NCI-H2029 (cell line): ENCODE results near the gene EXOC6.

Experiments used
- DNase-seq: peaks from one replicate; lab custom pipeline; 2025; lab: John Stamatoyannopoulos, UW

Gene EXOC6

DNA sequence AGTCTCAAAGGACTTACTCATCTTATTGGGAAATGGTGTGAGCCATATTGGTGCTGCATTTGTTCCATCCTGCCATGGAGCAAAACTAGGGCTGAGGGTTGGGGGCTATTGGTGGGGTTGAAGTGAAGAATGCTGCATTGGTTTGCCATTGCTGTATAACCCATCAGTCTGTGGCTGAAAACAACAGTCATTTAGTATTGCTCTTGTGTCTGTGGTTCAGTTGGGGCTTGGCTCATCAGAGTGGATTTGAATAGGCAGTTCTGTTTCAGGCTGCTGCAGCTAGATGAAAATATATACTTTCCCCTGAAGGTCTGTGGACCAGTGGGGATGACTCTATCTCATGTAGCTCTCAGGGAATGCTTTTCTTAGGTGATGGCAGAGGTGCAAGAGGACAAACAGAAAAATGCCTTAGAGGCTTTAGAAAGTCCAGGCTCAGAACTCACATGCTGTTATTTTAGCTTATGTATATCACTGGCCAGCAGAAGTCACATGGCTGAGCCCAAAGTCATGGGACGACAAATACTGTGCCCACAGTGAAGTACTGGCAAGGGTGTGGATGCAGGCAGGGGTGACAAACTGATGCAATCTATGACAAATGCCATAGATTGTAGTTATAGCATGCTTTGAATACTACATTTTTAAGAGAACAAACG lies 15.2 kb upstream of the EXOC6 start:
- no peak for DNase-seq

DNA sequence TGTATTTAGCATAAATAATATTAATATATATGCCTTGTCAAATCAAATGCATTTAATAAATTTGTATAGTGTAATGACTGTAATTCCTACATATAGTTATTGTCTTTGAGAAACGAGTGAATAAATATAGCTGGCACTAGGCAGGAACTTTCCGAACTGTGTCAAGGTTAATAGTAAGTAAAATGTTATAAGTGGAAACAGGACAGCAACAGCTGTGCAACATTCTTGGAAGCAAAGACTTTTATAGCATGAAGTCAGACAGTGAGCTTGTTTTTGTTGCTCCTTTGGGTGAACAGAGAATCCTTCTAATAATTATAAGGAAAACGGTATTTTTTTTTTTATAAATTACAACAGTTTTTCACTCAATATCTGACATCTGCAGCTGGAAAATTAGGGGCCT lies 14.0 kb upstream of the EXOC6 start:
- DNase-seq = no peak

DNA sequence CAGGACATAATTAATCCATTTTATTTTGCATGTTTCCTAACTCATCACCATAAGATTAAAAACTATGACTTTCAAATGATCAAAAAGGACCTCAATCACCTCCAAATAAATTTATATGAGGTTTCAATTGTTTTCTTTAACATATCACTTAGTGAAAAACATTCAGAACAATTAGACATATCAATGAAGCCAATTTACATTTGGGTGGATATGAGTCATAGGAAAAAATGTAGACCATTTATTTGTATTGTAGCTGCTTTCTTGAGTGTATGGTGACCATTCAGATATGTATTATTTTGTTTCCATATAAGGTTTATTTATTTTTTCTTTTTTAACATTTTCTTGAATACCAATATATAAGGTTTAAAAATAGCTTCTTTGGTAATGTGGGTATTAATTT lies 13.3 kb upstream of the EXOC6 start:
- no peak for DNase-seq

DNA sequence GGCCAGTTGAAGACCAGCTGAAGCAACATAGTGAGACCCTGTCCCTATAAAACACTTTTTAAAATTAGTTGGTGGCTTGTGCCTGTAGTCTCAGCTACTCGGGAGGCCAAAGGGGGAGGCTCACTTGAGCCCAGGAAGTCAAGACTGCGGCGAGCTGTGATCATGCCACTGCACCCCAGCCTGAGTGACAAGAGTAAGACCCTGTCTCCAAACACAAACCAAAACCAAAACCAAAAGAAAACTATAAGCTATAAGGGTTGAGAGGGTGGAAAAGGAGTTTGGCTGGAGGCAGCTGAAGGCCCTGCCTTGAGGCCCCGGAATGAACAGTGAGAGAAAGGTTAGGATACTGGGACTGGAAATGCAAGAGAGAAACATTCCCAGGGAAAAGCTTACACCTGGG lies 10.9 kb upstream of the EXOC6 start:
- DNase-seq = no peak

DNA sequence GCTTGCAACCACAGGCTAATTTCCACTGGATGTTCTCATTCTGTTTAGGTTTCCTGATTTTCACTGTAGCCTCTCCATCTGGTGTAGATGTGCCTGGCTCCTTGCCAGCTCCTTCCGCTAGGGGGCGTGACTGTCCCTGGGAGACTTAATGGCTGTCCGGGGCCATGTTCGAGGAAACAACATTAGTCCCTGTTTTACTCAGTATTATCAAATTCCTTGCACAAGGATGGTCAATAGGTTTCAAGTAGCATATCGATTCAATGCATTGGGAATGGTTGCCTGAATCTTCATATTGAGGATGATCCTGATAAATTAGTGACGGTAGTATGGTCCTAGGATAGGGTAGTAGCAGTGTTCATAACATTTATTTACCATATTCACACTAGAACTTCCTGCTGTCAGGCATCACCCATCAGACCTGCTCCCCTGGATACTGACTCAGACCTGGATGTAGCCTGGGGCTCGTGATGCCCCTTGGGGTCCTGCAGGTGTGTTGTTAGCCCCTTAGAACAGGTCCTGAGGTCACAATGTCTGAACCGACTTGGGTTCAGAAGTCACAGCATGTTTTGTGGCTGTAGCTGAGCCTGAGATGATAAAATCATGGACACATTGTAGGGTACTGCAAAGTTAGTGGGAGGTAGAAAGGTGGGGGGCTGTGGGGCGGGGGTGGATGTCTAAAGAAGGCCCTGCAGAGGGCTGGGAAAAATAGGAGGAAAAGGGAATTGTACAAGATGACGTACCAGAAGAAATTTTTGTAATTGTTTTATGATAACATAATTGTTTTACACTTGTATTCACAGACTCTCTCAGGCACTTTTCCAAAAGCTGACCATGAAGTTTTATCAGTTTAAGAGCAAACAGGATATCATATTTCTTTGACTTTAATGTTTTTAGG lies 8.9 kb upstream of the EXOC6 start:
- DNase-seq = peak; percentile 8

DNA sequence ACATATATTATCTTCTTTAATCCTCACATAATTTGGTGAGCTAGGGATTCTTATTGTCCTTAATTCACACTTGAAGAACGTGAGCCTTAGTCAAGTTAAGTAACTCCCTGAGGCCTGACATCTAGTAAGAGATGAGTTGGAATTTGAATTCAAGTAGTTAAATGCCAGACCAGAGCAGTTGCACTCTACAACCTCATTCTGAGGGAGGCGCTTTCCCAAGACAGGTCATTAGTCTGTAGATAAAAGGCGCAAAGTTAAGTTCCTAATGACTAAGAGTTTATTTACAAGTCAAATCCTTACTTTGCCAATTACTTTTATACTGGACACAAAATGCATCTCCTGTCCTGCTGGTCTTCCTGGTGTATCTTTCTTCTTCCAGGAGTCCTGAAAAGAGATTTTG lies 3.6 kb upstream of the EXOC6 start:
- no peak for DNase-seq

DNA sequence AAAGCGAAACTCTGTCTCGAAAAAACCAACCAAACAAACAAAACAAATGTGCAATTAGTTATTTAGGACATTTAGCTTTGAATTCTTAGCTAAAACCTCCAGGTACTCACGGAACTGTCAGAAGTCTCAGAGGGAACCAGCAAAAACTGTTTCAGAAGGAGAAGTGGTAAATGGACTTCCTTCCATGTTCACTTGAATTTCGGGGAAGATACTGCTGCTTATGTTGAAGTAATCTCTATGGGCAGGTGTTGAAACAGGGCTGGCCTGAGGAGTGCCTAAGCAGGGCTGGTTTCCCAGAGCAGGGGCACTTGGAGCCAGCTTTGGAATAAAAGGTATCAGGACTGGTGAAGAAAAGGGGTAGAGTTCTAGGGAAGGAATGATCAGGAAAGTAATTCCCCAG lies 2.4 kb upstream of the EXOC6 start:
- DNase-seq = no peak

DNA sequence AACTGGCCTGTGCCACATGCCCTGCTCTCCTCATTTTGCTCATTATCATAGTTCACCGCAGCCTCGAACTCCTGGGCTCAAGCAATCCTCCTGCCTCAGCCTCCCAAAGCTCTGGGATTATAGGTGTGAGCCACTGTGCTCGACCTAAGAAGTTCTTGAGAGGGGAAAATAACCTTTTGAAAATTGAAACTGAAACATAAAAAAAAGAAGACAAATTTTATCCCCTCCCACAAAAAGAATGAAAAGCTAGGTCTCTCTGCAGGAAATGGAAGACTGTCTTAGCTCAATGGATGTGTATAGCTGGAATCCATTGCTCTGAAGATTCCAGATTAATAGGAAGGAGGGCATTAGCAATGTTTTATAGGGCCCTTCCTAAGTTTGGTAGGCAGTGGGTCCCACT lies 2.0 kb upstream of the EXOC6 start:
- DNase-seq = no peak

DNA sequence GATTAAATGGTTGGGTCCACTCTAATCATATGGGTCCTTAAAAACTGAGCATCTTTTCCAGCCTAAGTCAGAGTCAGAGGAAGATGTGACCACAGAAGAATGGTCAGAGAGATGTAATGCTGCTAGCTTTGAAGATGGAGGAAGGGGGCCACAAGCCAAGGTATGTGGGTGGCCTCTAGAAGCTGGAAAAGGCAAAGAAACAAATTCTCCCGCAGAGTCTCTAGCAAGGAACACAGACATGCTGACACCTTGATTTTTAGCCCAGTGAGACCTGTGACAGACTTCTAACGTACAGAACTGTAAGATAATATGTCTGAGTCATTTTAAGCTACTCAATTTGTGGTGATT lies 1.5 kb upstream of the EXOC6 start:
- DNase-seq = no peak

DNA sequence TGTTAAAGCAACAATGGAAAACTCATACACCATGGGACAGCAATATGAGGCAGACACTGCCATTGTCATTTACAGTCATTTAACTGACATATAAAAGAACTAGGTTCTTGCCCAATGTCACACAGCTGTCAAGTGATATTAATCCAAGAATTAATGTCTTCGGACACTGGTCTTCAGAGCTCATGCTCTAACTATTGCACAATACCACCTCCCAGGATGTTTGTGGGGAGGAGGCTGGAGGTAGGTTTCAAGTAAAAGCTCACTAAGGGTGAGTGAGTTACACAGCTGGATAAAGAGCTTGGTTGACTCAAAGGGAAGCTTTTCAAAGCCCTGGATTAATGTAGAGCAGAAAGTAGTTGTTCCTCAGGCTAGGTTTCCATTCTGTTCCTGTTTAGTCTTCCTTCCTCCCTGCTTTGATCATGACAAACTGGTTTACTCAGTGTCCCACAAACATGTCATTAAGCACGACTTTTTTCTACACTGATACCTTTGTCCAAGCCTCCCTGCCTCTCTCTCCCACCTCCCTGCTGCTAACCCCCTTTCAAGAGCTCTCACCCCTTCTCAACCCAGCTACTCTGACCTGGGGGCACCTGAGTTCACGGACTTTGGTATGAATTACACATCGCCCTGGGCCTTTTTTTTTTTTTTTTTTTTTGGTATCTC lies 987 bp upstream of the EXOC6 start:
- no peak for DNase-seq

DNA sequence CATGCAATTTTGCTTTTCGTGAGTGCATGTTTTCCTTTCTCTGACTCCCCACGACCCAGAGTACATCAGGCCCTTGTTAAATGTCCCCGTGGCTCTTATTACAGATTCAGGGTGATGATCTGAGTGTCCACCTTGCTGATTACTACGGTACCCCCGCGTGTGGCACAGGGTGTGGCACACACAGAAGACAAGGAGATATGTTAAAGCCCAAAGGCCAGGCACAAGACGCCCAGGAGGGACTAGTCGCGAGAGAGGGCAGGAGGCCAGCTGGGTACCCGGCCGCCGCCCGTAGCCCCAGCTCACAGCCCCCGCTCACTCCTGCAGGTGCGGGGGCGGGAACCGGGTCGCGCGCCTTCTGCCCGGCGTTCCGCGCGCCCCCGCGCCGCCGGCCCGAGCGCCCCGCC lies 281 bp upstream of the EXOC6 start:
- no peak for DNase-seq

DNA sequence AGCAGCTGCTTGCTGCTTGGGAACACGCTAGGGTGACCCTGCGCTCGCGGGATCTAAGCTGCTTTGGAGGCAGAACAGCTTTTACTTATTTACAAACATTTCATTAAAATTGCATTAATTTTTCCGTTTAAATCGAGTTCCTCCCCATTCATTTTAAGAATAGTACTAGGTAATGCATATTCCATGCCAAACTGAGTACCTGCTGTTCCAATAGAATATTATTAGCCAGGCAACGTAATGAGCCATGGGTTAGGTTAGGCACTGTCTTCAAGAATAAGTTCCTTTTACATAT lies 860 bp downstream of the EXOC6 start:
- no peak for DNase-seq

DNA sequence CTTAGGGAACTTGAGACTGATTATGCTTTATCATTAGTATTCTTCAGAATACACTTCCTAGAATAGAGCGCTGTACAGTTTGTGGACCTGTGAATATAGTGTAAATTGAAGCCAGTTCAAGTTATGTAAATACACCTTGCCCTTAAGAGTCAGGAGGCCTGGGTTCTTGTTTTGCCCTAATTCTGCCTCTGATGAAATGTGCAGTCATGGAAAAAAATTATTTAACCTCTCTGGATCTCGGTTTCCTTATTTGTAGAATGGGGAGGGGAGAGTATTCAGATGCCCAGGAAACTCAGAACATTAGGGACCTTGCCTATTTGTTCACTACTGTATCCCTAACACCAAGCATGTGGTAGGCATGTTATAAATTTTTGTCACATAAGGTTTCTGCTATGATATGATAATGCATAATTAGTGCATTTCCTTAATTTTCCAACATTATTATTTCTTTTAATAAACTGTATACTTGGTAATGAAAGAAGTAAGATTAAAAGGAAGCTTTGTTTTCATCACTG lies 1.3 kb downstream of the EXOC6 start:
- no peak for DNase-seq

DNA sequence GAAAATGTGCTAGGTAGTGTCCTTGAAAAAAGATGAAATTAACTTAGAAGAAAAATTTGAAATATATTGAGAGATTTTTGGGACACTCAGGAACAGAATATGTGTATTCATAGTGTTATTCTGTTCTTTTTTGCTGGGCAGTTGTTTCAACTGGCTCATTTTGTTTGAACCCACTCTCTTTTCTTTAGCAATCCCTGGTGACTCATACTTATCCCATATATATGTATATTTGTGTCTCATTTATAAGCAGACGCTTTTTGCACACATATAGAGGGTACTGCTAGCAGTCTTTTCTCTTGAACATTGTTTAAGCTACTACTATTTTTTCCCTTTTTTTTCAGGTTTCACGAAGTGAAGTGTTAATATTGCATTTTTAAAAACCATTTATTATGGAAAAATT lies 1.9 kb downstream of the EXOC6 start:
- no peak for DNase-seq

DNA sequence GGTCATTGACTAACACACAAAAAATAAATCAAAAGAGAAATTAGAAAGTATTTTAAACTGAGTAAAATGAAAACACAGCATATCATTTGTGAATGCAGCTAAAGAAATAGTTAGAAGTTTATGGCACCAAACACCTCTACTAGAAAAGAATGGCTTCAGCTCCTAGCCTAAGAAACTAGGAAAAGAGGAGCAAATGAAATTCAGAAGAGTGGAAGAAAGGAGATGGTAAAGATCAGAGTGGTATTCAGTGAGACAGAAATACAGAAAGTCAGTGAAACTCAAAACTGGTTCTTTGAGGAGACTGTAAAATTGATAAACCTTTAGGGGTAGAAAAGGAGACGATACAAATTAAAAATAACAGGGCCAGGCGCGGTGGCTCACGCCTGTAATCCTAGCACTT lies 2.7 kb downstream of the EXOC6 start:
- no peak for DNase-seq

DNA sequence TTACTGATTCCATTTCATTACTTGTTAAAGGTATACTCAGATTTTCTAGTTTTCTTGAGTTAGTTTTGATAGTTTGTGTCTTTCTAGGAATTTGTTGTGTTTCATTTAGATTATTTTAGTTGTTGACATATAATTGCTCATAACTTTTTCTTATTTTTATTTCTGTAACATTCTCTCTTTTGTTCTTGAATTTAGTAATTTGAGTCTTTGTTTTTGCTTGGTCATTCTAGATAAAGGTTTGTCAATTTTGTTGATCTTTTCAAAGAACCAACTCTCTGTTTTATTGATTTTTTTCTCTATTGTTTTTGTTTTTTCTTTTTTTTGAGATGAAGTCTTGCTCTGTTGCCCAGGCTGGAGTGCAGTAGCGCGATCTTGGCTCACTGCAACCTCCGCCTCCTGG lies 7.2 kb downstream of the EXOC6 start:
- no peak for DNase-seq

DNA sequence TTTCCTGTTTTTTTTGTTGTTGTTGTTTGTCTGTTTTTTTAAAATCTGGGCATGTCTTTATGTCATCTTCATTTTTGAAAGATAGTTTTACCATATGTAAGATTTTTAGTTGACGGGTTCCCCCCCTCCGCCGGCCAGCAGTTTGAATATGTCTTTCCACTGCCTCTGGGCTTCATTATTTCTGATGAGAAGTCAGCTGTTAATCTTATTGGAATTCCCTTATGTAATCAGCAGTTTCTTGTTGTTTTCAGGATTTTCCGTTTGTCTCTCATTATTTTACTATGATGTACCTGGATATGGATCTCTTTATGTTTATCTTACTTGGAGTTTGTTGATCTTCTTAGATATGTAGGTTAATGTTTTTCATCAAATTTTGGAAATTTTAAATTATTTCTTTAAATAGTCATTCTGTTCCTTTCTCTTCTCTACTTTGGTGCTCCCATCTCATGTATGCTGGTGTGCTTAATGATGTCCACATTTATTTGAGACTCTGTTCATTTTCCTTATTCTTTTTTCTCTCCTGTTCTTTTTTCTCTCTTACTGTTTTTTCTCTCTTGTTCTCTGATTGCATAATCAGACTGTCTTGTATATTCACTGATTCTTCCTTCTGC lies 9.7 kb downstream of the EXOC6 start:
- DNase-seq = no peak

DNA sequence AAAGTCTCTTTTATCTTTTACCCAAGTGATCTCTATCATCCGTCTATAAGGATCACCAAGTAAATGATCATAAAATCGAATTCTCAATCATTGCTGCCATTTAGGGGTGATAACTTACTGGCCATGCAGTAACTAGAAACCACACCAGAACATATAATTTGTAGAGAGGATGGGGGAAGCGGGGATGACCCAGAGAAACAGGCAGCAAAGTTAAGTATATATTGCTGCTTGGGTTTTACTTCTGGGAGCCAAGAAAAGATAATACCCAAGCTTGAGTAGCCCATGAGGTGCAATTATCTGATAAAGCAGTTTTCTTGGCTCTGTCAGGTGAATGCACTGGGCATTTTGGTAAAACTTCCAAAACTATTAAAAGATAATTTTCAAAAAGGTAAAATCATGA lies 18.9 kb downstream of the EXOC6 start:
- no peak for DNase-seq

DNA sequence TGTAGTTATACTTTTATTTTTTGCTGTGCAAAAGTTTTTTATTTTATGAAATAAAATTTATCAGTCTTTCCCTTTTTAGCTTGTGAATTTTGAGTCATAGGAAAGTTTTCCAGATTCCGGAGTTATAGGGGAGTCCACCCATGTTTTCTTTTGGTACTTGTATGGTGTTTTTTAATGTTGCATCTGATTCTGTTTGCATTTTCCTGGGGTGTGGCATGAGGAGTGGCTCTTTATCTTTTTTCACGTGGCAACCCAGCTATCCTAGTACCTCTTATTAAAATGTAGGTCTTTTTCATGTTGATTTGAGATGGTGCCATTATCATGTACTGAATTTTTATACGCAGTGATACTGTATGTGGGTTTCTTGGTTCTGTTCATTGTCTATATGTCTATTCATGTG lies 19.7 kb downstream of the EXOC6 start:
- no peak for DNase-seq

DNA sequence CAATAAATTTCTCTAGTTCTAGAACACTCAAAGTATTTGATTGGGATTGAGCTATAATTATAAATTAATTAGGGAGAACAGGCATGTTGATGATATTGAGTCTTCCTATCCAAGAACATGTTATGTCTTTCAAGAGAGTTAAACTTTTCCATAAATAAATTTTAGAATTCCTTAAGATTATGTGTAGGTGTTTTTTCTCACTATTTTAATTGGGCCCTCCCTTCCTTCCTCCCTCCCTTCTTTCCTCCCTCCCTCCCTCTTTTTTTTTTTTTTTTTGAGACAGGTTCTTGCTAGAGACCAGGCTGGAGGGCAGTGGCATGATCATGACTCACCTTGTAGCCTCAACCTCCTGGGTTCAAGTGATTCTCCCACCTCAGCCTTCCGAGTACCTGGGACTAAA lies 20.2 kb downstream of the EXOC6 start:
- DNase-seq = no peak

DNA sequence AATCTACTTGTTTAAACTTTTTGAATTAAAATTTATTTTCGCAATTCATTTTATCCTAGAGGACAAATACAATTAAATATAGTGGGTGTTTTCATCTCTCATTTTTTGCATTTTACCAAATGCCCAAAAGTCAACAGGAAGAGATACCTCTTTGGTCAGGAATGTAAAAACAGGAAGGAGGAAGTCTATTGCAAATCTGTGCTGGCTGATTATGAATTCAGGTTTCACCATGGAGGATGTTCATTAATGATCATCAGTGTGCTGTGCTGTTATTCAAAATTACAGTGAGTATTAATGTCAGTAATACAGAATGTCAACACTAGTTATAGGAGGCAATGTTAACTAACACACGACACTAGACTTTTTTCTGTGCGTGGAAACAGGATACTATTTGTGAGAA lies 24.7 kb downstream of the EXOC6 start:
- DNase-seq = no peak

DNA sequence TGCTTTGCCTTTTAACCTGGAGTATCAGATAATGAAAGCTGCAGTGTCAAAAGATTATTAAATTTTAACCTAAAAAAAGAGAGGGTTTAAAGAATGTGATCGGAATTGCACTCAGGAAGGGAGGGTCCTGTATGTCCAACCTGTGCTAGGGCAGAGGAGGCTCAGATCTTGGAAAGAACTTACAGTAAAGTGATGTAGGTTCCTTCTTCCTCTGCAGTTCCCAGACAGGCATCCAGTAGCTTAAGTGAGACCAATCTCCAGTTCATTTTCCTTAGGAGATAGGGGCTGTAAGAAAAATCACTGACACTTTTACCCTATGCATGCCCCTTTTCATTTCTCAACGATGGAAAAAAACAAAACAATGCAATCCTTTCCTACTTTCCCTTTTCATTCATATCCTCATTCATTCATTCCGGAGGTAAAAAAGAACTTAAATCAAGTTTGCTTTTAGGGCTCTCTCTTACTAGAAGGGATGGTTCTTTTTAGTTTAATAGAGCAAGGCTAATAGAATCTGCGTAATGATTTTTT lies 28.3 kb downstream of the EXOC6 start:
- DNase-seq = no peak
